ENCODE data around the gene GABRG3. TPM values are rescaled to one million over a fixed set of nuclear protein-coding genes. Genes with fewer than 3 reads are reported as not detected.

GABRG3 gene
- total RNA-seq, 1 donor from 2014 or later: not detected

GRCh38 chr15:27426805-27427204 lies 455.8 kb downstream of the GABRG3 start:
- no peaks in the 10 kb centered on the region for H3K36me3 ChIP-seq
- H3K9me3 ChIP-seq: peaks cover 7% of the 10 kb centered on the region
- no peaks in the 10 kb centered on the region for H3K4me1 ChIP-seq
- TF ChIP-seq, protein P1, sequence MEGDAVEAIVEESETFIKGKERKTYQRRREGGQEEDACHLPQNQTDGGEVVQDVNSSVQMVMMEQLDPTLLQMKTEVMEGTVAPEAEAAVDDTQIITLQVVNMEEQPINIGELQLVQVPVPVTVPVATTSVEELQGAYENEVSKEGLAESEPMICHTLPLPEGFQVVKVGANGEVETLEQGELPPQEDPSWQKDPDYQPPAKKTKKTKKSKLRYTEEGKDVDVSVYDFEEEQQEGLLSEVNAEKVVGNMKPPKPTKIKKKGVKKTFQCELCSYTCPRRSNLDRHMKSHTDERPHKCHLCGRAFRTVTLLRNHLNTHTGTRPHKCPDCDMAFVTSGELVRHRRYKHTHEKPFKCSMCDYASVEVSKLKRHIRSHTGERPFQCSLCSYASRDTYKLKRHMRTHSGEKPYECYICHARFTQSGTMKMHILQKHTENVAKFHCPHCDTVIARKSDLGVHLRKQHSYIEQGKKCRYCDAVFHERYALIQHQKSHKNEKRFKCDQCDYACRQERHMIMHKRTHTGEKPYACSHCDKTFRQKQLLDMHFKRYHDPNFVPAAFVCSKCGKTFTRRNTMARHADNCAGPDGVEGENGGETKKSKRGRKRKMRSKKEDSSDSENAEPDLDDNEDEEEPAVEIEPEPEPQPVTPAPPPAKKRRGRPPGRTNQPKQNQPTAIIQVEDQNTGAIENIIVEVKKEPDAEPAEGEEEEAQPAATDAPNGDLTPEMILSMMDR (IDR thresholded peaks at IDR 0.05): no peak
- intact Hi-C loops (cut with DNase I): no loop called here
- no peak overlapping the region for H3K27ac ChIP-seq
- ATAC-seq: no peak
- H3K4me3 ChIP-seq: no peak overlapping the region
- DNase-seq: no peak
- H3K27me3 ChIP-seq (ENCODE audit: low read depth): no peaks in the 10 kb centered on the region

DNA sequence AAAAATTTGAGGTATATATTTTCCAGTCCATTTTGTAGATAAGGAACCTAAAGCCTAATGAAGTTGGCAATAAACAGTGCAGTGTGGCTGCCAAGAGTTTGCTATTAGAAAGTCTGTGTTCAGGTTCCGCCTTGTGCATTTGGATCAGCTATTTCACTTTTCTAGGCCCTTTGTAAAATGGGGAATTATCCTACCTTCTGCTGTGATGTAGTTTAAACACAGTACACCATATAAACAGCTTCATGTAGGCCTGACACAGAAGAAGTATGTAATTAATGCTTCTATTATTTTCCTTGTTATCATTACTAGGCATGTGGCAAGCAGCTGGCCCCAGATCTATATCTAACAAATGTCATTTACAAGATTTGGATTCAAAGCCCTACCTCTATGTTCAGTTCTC lies 456.3 kb downstream of the GABRG3 start:
- no peak for DNase-seq
- H3K27ac ChIP-seq: no peak overlapping the region
- no peaks in the 10 kb centered on the region for H3K4me1 ChIP-seq
- no peaks in the 10 kb centered on the region for H3K27me3 ChIP-seq (ENCODE audit: low read depth)
- ATAC-seq: no peak
- no peaks in the 10 kb centered on the region for H3K36me3 ChIP-seq
- H3K4me3 ChIP-seq: no peak overlapping the region
- intact Hi-C loops (cut with DNase I): no loop called here
- TF ChIP-seq, protein P1 (IDR thresholded peaks at IDR 0.05): no peak
- peaks cover 7% of the 10 kb centered on the region for H3K9me3 ChIP-seq

- ATAC-seq (no peak), DNase-seq (no peak)
- Histone ChIP-seq H3K27ac (no peak overlapping the region), H3K27me3 (ENCODE audit: low read depth) (no peaks in the 10 kb centered on the region), H3K4me1 (no peaks in the 10 kb centered on the region), H3K4me3 (no peak overlapping the region), H3K9me3 (peaks cover 7% of the 10 kb centered on the region), H3K36me3 (no peaks in the 10 kb centered on the region)
- intact Hi-C loops (cut with DNase I): no loop called here
- TF ChIP-seq, protein P1 (IDR thresholded peaks at IDR 0.05): no peak
Measured at GRCh38 chr15:27428151-27428550, 457.2 kb downstream of the GABRG3 start.

DNA sequence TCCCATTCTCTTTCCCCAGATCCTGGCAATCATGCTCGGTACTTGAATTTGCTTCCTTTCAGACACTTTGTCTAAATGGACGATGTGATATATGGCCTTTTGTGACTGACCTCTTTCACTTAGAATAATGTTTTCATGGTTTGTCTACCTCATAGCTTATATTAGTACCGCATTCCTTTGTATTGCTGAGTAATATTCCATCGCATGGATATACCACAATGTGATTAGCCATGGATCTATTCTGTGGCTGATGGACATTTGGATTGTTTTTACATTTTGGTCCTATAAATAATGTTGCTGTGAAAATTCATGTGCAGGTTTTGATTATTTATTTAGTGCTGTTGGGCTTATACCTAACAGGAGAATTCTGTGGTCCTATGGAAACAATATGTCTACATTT lies 458.6 kb downstream of the GABRG3 start:
- DNase-seq: no peak
- intact Hi-C loops (cut with DNase I): no loop called here
- no peak overlapping the region for H3K4me3 ChIP-seq
- TF ChIP-seq, protein P1 (IDR thresholded peaks at IDR 0.05): no peak
- no peaks in the 10 kb centered on the region for H3K4me1 ChIP-seq
- no peak overlapping the region for H3K27ac ChIP-seq
- ATAC-seq: no peak
- H3K9me3 ChIP-seq: peaks cover 7% of the 10 kb centered on the region
- H3K36me3 ChIP-seq: no peaks in the 10 kb centered on the region
- no peaks in the 10 kb centered on the region for H3K27me3 ChIP-seq (ENCODE audit: low read depth)

DNA sequence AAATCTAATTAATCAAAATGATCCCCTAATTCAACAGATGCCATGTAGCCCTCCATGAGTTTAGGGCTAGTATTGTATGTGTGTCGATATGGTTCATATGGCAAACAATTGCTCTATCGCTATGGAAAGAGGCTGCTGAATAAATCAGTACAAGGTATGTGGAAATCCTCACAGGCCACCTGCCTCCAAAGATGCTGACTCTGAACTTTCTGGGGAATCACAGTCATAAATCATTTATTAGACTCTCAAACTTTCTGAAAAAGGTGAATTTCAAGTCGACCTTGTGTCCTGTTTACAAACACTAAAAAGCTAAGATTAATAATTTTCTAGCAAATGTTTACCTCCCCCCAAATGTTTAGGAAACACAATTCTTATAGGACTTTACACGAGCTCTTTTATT lies 462.6 kb downstream of the GABRG3 start:
- intact Hi-C loops (cut with DNase I): no loop called here
- H3K27me3 ChIP-seq (ENCODE audit: low read depth): no peaks in the 10 kb centered on the region
- TF ChIP-seq, protein P1 (IDR thresholded peaks at IDR 0.05): no peak
- no peaks in the 10 kb centered on the region for H3K36me3 ChIP-seq
- no peak for ATAC-seq
- H3K9me3 ChIP-seq: peaks cover 11% of the 10 kb centered on the region
- no peak for DNase-seq
- H3K4me3 ChIP-seq: no peak overlapping the region
- H3K27ac ChIP-seq: no peak overlapping the region
- H3K4me1 ChIP-seq: no peaks in the 10 kb centered on the region
